H1 (cell line): Measurements from ENCODE around the gene SPEM1.

Experiments
- CBX8 ChIP-seq: fragments of 300-800, 300-1000 bp; sonication (generic); IDR thresholded peaks from 2 replicates; pipeline ENCODE4 v1.7.1; 2016; ENCODE audit warnings: low read depth, low read length, borderline replicate concordance
- POLR2A ChIP-seq, 2 experiments: IDR thresholded peaks; 1 replicate in 1 of 2; 2 replicates in 1 of 2; pipeline ENCODE4 v1.6.1; 2011; ENCODE audit warnings: low read depth in 2 of 2, low read length in 2 of 2, mild to moderate bottlenecking in 2 of 2; ENCODE audit errors: control extremely low read depth in 1 of 2
- SRF ChIP-seq: IDR thresholded peaks from 2 replicates; pipeline ENCODE4 v1.6.1; 2011; ENCODE audit warnings: mild to moderate bottlenecking, low read depth, low read length, moderate library complexity
- TF ChIP-seq, protein P1 (sequence below), 3 experiments: IDR thresholded peaks; 1 replicate in 2 of 3; 2 replicates in 1 of 3; pipeline versions ENCODE4 v1.5.1 to v1.6.1; 2011; ENCODE audit warnings: low read length in 3 of 3, mild to moderate bottlenecking in 3 of 3, inconsistent platforms in 2 of 3, low read depth in 1 of 3, moderate library complexity in 1 of 3; ENCODE audit not compliant: insufficient read depth in 1 of 3; ENCODE audit errors: control extremely low read depth in 1 of 3

DNA sequence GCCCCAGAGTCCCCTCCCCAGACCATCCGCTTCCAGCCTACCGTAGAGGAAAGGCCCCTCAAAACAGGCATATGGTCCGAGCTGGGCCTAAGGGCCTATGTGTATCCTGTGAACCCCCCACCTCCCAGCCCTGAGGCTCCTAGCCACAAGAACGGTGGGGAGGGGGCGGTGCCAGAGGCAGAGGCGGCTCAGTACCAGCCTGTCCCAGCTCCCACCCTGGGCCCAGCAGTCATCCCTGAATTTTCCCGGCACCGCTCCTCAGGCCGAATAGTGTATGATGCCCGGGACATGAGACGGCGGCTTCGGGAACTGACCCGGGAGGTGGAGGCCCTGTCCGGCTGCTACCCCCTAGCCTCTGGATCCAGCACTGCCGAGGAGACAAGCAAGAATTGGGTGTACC, 1.1 kb downstream of the SPEM1 start:
- TF ChIP-seq CBX8, result no peak
- no peak for TF ChIP-seq POLR2A (IDR thresholded peaks at IDR 0.05; ENCODE audit: control extremely low read depth in 1 of 2, low read depth in 2 of 2, low read length in 2 of 2)
- TF ChIP-seq SRF, result no peak
- TF ChIP-seq, protein P1, sequence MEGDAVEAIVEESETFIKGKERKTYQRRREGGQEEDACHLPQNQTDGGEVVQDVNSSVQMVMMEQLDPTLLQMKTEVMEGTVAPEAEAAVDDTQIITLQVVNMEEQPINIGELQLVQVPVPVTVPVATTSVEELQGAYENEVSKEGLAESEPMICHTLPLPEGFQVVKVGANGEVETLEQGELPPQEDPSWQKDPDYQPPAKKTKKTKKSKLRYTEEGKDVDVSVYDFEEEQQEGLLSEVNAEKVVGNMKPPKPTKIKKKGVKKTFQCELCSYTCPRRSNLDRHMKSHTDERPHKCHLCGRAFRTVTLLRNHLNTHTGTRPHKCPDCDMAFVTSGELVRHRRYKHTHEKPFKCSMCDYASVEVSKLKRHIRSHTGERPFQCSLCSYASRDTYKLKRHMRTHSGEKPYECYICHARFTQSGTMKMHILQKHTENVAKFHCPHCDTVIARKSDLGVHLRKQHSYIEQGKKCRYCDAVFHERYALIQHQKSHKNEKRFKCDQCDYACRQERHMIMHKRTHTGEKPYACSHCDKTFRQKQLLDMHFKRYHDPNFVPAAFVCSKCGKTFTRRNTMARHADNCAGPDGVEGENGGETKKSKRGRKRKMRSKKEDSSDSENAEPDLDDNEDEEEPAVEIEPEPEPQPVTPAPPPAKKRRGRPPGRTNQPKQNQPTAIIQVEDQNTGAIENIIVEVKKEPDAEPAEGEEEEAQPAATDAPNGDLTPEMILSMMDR (IDR thresholded peaks at IDR 0.05; ENCODE audit: control extremely low read depth in 1 of 3, insufficient read depth in 1 of 3, low read depth in 1 of 3, low read length in 3 of 3), result no peak
